Ishikawa (cell line): ENCODE measurements around the gene SYT1.

Experiments used
- CEBPB ChIP-seq: IDR thresholded peaks from 2 replicates; pipeline ENCODE4 v1.6.1; 2012
- CREB1 ChIP-seq: IDR thresholded peaks from 2 replicates; pipeline ENCODE4 v1.6.1; 2012; ENCODE audit warnings: low read depth
- EGR1 ChIP-seq: IDR thresholded peaks from 2 replicates; pipeline ENCODE4 v1.6.1; 2012
- EP300 ChIP-seq: IDR thresholded peaks from 2 replicates; pipeline ENCODE4 v1.6.1; 2012; ENCODE audit warnings: borderline replicate concordance
- NFIC ChIP-seq: IDR thresholded peaks from 2 replicates; pipeline ENCODE4 v1.6.1; 2012
- RAD21 ChIP-seq: IDR thresholded peaks from 2 replicates; pipeline ENCODE4 v1.6.1; 2012; ENCODE audit warnings: low read depth
- TAF1 ChIP-seq: IDR thresholded peaks from 2 replicates; pipeline ENCODE4 v1.6.1; 2012; ENCODE audit warnings: low read depth, mild to moderate bottlenecking
- TCF12 ChIP-seq: IDR thresholded peaks from 2 replicates; pipeline ENCODE4 v1.6.1; 2012; ENCODE audit warnings: low read depth
- YY1 ChIP-seq: IDR thresholded peaks from 2 replicates; pipeline ENCODE4 v1.6.1; 2012; ENCODE audit warnings: low read depth
- ZBTB7A ChIP-seq: IDR thresholded peaks from 2 replicates; pipeline ENCODE4 v1.6.1; 2012; ENCODE audit warnings: low read depth
- TF ChIP-seq, protein P1 (sequence below): IDR thresholded peaks from 2 replicates; pipeline ENCODE4 v1.6.1; 2012
- TF ChIP-seq, protein P2 (sequence below): IDR thresholded peaks from 2 replicates; pipeline ENCODE4 v1.6.1; 2012; ENCODE audit warnings: low read depth, mild to moderate bottlenecking

DNA sequence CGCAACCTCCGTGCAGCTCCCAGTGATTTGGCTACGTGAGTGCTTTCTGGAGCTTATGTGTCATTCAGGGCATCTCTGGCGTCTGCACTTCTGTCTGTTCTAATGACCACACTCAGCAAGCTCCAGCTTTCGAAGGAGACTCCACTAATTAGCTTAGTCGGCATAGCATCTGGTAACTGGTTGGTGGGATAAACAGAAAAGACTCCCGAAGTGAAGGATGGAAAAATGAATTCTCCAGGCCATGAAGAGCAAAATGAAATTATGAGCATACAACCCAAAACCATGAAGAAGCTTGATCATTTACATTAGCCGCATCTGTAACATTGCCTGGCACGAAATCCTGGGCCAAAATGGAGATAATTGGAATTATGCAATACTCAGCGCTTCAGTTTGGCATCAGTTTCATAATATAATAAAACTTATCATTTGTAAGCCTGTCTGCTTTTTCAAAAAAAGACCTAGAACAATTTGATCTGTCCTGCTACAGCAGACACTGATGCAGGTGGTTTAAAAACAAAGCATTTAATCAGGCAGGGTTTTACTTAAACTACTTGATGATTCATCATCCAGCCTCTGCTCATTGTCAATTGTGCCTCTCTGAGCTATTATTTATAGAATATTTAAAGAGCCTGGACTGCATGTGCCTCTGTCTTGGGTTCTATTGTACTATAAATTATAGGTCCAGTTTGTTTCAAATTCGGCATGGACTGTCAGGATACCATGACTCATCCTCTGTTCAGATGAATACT lies 87.4 kb downstream of the SYT1 start:
- TF ChIP-seq EP300 (no peak), NFIC (no peak), CREB1 (no peak), YY1 (no peak), TAF1 (no peak), ZBTB7A (no peak), TCF12 (no peak), EGR1 (no peak), RAD21 (no peak), CEBPB (no peak)
- TF ChIP-seq, protein P1, sequence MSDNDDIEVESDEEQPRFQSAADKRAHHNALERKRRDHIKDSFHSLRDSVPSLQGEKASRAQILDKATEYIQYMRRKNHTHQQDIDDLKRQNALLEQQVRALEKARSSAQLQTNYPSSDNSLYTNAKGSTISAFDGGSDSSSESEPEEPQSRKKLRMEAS, result no peak
- TF ChIP-seq, protein P2, sequence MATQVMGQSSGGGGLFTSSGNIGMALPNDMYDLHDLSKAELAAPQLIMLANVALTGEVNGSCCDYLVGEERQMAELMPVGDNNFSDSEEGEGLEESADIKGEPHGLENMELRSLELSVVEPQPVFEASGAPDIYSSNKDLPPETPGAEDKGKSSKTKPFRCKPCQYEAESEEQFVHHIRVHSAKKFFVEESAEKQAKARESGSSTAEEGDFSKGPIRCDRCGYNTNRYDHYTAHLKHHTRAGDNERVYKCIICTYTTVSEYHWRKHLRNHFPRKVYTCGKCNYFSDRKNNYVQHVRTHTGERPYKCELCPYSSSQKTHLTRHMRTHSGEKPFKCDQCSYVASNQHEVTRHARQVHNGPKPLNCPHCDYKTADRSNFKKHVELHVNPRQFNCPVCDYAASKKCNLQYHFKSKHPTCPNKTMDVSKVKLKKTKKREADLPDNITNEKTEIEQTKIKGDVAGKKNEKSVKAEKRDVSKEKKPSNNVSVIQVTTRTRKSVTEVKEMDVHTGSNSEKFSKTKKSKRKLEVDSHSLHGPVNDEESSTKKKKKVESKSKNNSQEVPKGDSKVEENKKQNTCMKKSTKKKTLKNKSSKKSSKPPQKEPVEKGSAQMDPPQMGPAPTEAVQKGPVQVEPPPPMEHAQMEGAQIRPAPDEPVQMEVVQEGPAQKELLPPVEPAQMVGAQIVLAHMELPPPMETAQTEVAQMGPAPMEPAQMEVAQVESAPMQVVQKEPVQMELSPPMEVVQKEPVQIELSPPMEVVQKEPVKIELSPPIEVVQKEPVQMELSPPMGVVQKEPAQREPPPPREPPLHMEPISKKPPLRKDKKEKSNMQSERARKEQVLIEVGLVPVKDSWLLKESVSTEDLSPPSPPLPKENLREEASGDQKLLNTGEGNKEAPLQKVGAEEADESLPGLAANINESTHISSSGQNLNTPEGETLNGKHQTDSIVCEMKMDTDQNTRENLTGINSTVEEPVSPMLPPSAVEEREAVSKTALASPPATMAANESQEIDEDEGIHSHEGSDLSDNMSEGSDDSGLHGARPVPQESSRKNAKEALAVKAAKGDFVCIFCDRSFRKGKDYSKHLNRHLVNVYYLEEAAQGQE, result no peak
